Left renal cortex interstitium (tissue), 4 donors: ENCODE measurements around the gene WWC2. TPM values are rescaled to one million over a fixed set of nuclear protein-coding genes. Genes with fewer than 3 reads are reported as not detected.
A peak's percentile ranks its signal among the peaks of the same experiment; 100 is the strongest.

ENCODE experiments used
- DNase-seq, 4 donors: peaks; one replicate each; pipeline ENCODE4 v3.0.0-alpha.2; 2013; ENCODE audit warnings: low read depth in 4 of 4, low spot score in 2 of 4, missing footprints in 1 of 4
- polyA plus RNA-seq, 4 donors: library from polyadenylated mRNA; unstranded; fragments of 120-200 nt; gene quantifications; one replicate each; pipeline ENCODE4 v1.2.1, GENCODE V29; 2013; ENCODE audit not compliant: insufficient read length in 4 of 4

The WWC2 gene
- polyA plus RNA-seq, 4 donors, result 47.3 to 68.7 (median 56.7) TPM

DNA sequence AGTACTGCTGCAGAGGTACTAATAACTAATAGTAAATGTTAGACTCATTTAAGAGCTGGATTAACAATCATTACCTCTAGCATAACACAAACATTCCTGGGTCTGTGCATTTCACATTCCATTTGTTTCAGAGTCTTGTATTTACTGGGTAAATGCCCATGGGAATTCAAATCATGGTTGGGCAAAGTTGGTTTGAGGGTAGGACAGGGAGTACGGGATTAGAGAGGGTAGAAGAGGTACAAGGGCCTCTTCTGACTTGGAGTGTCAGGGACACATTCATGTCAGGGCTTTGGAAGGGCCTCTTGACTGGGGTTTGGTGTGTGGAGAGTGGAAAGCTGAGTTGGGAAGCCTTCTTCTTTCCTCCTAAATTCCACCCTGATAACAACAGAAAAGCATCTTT, 65.9 kb downstream of the WWC2 start:
- DNase-seq, result no peak

DNA sequence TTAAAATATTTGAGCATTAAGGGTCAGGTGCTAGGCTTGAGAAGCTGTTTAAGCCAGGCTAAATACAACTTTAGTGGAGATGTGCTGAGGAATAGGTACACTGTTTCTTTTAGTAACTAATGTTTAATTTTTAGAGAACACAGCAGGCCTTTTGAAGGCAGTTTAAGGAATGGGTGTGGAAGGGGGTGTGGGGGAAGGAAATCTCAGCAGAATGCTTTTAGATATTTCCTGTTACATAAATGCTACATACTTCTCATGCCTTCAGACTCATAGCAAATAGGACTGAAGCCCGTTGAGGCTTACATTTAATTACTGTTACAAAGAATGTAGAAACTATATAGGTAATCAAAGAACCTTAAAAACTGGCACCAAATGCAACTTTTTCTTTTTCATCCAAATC, 66.3 kb downstream of the WWC2 start:
- no peak for DNase-seq

DNA sequence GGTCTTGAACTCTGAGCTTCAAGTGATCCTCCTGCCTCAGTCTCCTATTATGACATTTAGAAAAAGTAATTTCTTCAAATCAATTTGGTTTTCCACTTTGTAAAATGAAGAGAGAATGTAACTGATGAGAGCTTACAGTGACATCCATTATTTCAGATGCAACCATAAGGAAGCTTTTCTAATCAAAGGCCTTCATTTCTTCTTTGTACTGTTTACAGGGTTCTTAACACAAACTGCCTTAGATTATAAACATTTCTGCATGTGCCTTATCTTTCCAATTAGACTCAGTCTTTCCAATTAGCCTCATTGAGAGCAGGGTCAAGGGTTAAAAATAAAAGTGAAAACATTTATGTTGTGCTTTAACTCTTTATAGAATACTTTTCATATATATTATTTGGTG, 71.8 kb downstream of the WWC2 start:
- no peak for DNase-seq

DNA sequence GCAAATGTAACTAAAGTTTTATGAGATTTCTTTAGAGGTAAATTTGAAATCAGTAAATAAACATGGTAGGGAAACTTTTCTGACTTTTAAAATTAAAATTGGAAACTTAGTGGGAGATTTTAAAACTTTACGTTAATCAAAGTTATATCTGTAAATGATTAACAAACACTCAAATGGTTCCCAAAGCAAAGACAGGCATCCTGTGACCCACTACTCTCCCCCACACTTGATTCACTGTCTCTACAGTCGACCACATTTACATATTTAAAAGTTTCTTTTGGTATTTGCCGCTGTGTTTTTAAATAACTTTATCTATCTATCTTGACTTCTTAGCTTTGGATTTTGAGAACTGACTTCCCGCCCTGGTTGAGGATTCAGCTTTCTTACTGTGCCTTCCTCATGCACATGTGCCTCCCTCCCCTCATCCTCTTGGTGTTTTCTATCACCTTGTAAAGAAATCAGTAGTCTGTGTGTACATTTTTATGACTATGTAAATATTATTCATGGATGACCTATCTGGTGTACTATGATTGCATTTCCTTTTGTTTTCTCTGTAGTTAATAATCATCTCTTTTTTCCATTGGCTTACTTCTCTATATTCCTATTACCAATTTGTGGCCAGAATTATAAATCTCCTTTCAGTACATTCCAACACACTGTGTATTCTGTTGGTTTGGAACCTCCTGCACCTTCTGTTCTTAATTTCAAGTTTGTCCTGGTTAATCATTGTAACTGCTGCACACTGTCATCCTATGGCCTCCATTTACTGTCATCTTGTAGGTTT, 72.6 kb downstream of the WWC2 start:
- DNase-seq, result no peak

DNA sequence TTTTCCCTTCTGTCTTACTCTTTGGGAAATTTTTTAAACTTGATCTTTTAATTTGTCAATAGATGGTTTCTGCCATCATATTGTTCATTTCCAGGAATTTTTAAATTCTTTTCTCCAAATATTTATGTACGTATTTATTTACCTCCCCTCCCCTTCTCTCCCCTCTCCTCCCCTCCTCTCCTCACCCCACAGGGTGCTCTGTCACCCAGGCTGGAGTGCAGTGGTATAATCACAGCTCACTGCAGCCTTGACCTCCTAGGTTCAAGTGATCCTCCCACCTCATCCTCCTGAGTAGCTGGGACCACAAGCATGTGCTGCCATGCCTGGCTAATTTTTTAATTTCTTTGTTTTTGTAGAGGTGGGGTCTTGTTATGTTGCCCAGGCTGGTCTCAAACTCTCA, 73.8 kb downstream of the WWC2 start:
- no peak for DNase-seq

DNA sequence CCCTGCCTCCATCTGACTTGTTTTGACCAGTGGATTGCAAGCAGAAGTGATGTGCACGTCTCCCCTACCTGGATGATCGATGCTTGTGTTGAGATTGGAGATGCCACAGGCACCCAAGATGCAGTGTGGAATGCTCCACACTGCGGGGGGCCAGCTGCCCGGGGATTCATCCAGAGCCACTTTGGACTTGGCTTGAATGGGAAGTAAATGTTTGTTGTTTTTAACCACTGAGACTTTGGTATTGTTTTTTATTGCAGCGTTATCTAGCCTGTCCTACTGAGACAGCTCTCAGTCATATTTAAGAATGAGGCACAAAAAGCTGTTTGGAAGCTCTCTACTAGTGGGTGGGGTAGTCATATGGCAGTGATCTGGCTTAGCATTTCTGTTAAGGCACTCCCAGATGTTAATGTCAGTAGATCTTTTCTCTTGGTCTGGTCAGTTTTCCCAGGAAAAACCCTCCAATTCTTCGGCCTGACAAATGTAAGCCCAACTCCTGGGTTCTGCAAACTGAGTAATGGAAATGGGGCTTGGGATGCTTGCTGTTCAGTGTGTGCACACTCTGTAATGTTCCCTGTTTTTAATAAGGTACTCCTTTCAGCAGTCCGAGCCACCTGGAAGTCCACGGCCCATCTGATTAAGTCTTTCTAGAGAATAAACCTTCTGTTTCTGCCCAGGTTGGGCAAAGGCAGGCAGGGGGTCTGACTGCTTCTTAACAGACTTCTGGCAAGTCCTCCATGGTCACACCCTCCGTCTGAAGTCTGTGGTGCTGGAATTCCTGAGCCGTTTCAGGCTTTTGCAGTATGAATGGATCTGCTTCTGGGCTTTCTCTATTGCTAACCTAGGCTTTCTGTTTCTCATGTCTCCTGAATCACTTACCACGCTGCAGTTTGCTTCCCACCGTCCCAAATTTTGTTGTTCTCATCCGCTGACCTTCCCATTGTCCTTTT, 74.8 kb downstream of the WWC2 start:
- DNase-seq, result no peak

DNA sequence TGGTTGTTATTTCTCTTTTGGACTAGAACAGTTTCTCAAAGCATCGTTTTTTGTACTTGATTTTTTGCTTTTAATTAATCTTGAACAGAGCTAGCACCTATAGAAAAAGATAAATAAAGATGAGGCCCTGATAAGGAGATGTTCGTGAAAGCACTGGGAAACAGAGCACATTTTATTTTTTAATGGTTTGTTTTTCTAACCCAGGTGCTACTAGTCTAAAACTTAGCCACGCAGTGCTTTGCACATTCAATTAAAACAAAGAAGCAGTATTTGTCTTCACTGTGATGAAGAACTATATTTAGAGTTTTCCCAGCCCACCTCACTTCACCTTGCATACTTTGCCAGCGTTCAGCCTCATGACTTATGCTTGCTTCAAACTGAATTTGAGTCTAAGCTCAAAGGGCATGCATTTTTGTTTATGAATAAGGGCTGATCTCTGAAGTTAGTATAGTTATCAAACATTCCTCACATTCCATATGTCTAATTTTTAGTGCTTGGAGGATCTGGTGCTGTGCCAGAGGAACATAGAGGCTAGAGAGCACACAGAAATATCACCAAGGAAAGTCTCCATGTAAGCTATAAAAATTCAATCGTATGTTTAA, 76.7 kb downstream of the WWC2 start:
- no peak for DNase-seq

DNA sequence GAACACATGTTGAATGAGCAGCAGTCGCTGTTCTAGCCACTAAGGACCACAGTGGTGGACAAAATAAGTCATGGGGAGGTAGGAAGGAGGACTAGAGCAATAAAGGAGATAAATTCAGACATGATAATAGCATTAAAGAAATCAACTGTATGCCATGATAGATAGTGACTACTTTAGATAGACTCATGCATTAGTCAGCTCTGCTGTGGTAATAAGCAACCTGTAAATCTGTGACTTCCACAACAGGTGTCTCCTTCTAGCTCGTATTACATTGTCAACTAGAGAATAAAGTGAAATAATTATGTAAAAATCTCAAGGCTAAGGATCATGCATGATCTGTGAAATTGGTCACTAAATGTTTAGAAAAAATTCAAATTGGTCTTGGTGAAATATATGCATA, 77.9 kb downstream of the WWC2 start:
- no peak for DNase-seq

DNA sequence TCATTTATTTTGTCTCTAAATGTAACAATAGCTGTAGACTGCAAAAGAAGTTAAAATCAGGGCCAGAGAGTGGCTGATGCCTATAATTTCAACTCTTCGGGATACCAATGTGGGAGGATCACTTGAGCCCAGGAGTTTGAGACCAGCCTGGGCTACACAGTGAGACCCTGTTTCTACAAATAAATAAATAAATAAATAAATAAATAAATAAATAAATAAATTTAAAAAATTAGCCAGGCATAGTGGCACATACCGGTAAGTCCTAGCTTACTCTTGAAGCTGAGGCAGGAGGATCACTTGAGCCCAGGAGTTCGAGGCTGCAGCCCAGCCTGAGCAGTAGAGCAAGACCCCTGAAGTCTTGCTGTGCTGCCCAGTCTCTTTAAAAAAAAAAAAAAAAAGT, 79.1 kb downstream of the WWC2 start:
- DNase-seq, result no peak

DNA sequence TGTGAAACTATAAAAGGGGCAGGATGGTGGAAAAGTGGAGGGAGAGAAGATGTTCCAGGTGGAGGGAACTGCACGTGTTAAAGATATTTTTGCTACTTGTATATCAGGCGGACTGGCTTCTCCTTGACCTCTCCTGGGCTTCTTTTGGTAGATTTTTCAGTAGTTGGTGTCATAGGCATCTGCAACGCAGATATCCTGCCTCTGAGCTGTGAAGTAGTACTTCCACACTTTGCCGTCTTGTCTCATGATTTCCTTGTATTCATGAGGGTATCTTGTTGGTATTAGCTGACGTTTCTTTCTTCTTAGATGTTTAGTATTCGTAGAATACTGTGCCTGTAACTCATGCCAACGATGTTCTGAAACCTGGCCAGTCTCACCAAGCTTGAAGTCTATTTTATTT, 81.0 kb downstream of the WWC2 start:
- DNase-seq, result no peak

DNA sequence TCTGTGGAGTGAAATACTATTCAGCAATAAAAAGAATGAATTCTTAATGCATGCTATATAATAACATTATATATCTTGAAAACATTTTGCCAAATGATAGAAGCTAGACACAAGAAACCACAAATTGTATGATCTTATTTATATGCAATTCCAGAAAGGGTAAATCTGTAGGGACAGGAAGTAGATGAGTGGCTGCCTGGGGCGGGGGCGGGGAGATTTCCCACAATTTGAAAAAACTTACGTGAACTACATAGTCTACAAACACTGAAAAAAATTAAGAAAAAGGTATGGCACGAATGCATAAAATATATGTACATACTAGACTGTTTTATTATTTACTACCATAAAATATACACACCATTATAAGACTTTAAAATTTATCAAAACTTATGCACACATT, 81.6 kb downstream of the WWC2 start:
- DNase-seq, result no peak

DNA sequence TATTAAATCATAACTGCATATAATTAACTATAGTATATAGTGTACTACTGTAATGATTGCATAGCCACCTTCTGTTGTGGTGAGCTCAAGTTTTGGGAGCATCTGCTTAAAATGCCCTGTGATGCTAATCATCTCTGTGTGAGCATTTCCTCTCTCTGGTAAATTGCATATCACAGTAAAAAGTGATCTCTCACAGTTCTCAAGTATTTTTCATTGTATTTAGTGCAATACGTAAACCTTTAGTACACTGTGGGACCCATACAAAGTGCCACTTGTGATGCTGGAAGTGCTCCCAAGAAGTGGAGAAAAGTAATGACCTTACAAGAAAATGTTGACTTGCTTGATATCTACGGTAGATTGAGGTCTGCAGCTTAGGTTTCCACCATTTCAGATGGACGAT, 82.0 kb downstream of the WWC2 start:
- no peak for DNase-seq

DNA sequence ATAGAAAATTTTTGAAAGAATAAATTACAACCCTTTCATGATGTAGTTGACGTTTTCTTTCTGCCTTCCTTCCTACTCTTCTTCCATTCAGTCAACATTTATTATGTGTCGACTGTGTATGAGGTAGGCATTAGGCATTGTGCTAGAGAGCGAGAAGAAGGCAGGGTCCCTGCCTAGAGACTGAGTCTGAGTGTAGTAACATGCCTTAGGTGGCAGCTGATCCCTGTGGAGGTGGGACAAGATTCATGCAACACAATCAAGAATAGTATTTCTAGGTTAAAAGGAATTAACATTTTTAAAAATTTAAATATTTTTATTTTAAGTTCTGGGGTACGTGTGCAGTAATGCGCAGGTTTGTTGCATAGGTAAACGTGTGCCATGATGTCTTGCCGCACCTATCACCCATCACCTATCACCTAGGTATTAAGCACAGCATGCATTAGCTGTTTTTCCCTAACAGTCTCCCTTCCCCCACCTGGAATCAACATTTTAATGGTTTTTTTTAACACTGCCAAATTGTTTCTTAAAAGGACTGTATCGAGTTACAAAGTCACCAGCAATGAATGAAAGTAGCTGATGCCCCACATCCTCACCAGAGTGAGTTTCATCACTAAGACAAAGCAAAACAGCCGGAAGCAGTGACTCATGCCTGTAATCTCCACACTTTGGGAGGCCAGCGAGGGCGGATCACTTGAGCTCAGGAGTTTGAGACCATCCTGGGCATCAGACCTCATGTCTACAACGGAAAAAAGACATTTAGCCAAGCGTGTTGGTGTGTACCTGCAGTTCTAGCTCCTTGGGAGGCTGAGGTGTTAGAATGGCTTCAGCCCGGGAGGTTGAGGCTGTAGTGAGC, 84.0 kb downstream of the WWC2 start:
- peak in 3 of 4 donors; percentile 18 to 53 (median 32) for DNase-seq

DNA sequence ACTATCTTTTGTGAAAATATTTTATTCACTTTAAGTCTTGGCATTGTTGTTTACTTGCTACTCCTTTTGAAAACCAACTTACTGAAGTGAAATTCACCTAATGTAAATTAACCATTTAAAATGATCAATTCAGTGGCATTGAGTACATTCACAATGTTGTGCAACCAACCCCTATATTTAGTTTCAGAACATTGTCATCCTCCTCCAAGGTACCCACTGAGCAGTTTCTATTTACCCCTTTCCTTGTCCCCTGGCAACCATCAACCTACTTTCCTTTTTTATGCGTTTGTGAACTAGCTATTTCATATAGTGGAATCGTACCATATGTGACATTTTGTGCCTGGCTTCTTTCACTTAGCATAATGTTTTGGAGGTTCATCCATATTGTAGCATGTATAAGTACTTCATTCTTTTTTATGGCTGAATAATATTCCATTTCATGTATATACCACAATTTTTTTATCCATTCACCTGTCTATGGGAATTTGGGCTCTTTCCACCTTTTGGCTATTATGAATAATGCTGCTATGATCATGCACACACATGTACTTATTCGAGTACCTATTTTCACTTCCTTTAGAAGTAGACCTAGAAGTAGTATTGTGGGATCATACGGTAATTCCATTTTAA, 85.0 kb downstream of the WWC2 start:
- DNase-seq, result no peak

DNA sequence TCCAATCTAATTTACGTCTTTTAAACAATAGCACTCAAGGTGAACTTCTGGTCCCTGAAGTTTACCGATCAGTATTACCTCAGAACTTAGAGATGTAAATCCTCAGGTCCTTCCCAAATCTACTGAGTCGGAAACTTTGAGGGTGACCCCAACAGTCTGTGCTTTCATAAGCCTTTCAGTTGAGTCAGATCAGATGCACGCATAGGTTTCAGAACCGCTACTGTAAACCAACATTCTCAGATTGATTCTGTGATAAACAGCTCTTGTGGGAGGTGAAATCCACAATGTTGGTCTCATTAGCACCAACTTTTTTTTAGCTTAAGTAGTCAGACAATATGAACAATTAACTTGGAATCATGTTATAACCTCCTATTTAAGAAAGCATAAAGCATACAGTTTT, 86.0 kb downstream of the WWC2 start:
- DNase-seq, result no peak

DNA sequence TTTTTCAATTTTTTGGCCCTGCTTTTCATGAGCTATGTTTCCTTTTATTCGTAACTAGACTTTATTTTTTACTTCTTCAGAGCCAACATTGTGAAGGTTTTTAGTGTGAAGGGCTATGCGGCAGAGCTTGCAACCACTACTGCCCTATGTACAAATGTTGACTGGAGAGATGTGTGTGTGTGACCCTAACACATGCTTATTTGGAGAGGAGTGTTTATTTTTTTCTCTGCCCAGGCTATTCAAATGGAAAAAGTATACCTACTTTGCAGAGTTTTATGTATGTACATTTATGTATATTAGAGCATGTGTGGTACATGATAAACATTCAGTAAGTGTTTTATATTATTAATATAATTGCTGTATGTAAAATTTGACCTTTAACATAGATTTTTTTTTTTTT, 86.5 kb downstream of the WWC2 start:
- DNase-seq, result no peak

DNA sequence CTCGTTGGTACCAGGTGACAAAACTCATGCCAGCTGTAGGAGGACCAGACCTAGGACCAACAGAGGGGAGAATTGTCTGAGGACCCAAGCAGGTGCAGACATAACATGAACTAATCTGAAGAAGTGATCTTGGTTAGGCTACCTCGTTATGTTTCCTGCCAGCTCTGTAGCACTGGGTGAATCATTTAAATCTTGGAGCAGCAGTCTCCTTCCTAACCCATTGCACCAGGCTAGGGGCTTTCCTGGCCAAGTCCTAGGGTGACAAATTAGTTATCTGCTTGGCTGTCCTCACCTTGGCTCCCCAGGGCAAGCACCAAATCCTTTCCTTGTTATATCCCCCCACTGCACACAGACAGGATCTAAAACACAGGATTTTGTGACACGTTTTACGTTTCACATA, 87.8 kb downstream of the WWC2 start:
- DNase-seq, result no peak

DNA sequence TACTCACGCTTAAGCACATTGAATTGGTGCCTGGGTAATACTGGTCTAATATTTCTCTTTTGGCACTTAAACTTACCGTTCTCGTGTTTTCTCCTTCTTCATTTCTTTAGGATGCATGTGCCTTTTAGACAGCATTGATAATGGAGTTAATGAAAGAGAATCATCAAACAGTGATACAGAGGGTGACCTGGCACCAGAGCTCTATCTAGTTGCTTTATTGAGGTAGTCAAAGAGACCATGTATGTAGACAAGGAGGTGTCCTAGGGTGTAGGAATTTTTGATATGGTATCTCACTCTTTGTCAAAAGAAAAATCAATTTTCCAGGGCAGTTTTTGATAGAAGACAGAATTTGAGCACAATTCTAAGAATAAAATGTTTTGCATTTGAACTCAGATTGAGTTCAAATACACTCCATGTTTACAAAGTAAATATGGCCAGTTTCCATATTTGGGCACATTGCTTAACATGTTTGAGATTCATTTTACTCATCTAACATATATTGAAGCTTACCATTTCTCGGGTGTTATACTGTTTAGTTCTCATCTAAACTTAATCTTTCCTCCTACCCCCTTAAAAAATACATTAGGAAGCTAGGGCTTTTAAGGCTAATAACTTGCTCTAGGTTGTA, 92.0 kb downstream of the WWC2 start:
- no peak for DNase-seq

DNA sequence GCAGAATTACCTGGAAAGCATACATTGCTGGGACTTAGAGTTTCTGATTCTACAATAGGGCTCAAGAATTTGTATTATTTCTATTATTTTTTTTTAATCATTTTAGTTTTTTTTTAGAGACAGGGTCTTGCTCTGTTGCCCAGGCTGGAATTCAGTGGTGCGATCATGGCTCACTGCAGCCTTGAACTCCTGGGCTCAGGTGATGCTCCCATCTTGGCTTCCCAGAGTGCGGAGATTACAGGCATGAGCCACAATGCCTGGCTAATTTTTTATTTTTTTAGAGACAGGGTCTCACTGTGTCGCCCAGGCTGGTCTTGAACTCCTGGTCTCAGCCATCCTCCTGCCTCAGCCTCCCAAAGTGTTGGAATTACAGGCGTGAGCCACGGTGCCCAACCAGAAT, 92.6 kb downstream of the WWC2 start:
- DNase-seq, result no peak

DNA sequence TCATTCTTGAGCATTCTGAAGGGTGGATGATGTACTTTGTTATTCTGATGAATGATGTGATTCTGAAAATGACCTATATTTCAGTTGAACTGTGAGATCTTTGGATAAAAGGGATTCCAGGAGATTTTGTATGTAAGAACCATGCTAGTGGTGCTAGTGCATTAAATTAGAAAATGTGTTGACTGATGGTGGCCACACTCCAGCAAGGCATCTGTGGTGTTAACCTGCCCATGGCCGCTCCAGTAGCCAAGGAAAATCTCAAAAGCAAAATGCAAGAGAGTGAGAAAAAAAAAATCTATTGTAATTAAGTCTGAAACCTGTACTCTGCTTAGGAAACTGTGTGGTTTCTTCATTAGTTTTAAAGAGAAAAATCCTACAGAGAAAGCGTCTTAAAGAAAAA, 93.5 kb downstream of the WWC2 start:
- DNase-seq, result no peak
